ENCODE data around the gene ZNHIT1.
A peak's percentile ranks its signal among the peaks of the same experiment; 100 is the strongest.
"Not testable (repeated sequence)": the region's sequence is repeated elsewhere in the genome, so short reads cannot be mapped to it uniquely, and the experiment has no call there.

Gene ZNHIT1

GRCh38 chr7:101248276-101248675 lies 30.3 kb downstream of the ZNHIT1 start:
- Histone ChIP-seq H3K4me2 (ENCODE audit: low read length) (no peak overlapping the region), H2AFZ (ENCODE audit: low read depth, low read length) (no peak overlapping the region), H3K27ac (ENCODE audit: low read length) (no peak overlapping the region), H3K4me1 (ENCODE audit: low read length) (peaks cover 31% of the 10 kb centered on the region), H3K79me2 (ENCODE audit: low read length) (peaks cover 78% of the 10 kb centered on the region), H3K36me3 (replicated peaks; ENCODE audit: low read depth, low read length) (peaks cover 21% of the 10 kb centered on the region), H3K27me3 (ENCODE audit: low read depth, low read length) (no peaks in the 10 kb centered on the region), H3K9me3 (ENCODE audit: insufficient read depth, low read length) (no peaks in the 10 kb centered on the region), H4K20me1 (ENCODE audit: insufficient read depth, low read length) (0 out of 2 replicates have a peak, but pooled peaks cover 2% of the 10 kb centered on the region), H3K9ac (ENCODE audit: low read length) (no peak overlapping the region), H3K4me3 (ENCODE audit: low read length) (no peak overlapping the region)
- no peak for TF ChIP-seq EZH2phosphoT487 (IDR thresholded peaks at IDR 0.05; ENCODE audit: low read depth)
- TF ChIP-seq, protein P1, sequence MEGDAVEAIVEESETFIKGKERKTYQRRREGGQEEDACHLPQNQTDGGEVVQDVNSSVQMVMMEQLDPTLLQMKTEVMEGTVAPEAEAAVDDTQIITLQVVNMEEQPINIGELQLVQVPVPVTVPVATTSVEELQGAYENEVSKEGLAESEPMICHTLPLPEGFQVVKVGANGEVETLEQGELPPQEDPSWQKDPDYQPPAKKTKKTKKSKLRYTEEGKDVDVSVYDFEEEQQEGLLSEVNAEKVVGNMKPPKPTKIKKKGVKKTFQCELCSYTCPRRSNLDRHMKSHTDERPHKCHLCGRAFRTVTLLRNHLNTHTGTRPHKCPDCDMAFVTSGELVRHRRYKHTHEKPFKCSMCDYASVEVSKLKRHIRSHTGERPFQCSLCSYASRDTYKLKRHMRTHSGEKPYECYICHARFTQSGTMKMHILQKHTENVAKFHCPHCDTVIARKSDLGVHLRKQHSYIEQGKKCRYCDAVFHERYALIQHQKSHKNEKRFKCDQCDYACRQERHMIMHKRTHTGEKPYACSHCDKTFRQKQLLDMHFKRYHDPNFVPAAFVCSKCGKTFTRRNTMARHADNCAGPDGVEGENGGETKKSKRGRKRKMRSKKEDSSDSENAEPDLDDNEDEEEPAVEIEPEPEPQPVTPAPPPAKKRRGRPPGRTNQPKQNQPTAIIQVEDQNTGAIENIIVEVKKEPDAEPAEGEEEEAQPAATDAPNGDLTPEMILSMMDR (IDR thresholded peaks at IDR 0.05; ENCODE audit: low read depth, low read length) = no peak

DNA sequence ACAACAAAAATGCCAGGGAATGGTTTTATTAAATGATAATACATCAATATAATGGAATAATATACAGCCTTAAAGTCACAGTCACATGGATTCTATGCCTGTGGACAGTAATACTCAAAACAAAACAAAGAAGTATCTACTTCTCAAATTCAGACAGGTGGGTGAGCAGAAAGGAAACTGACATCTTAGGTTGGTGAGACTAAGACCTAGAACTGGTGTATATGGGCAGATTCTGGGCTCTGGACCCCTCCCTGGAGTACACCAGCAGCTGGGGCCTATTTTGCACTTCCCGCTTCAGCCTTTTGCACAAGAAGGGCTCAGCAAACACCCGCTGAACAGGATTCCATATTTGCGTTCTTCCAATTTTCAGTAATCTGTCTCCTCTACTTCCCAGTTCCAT lies 32.4 kb downstream of the ZNHIT1 start:
- Histone ChIP-seq H3K79me2 (ENCODE audit: low read length) (peaks cover 62% of the 10 kb centered on the region), H3K4me1 (ENCODE audit: low read length) (peaks cover 22% of the 10 kb centered on the region), H3K9ac (ENCODE audit: low read length) (peak overlapping the region; percentile 58; the same call in 1 of the 2 replicates), H3K27me3 (ENCODE audit: low read depth, low read length) (no peaks in the 10 kb centered on the region), H3K4me2 (ENCODE audit: low read length) (peak overlapping the region; percentile 67), H2AFZ (ENCODE audit: low read depth, low read length) (no peak overlapping the region), H3K4me3 (ENCODE audit: low read length) (peak overlapping the region; percentile 97), H3K36me3 (replicated peaks; ENCODE audit: low read depth, low read length) (peaks cover 21% of the 10 kb centered on the region), H4K20me1 (ENCODE audit: insufficient read depth, low read length) (0 out of 2 replicates have a peak, but pooled peaks cover 2% of the 10 kb centered on the region), H3K9me3 (ENCODE audit: insufficient read depth, low read length) (no peaks in the 10 kb centered on the region), H3K27ac (ENCODE audit: low read length) (peak overlapping the region; percentile 89)
- TF ChIP-seq, protein P1 (IDR thresholded peaks at IDR 0.05; ENCODE audit: low read depth, low read length) = no peak
- TF ChIP-seq EZH2phosphoT487 (IDR thresholded peaks at IDR 0.05; ENCODE audit: low read depth) = no peak

GRCh38 chr7:101251871-101252659 lies 34.1 kb downstream of the ZNHIT1 start:
- H3K27ac ChIP-seq (ENCODE audit: low read length) = peak overlapping the region; percentile 89
- peak overlapping the region; percentile 97 for H3K4me3 ChIP-seq (ENCODE audit: low read length)
- H3K9ac ChIP-seq (ENCODE audit: low read length) = peak overlapping the region; percentile 87
- H3K36me3 ChIP-seq (replicated peaks; ENCODE audit: low read depth, low read length) = peaks cover 17% of the 10 kb centered on the region
- H3K9me3 ChIP-seq (ENCODE audit: insufficient read depth, low read length) = no peaks in the 10 kb centered on the region
- TF ChIP-seq EZH2phosphoT487 (IDR thresholded peaks at IDR 0.05; ENCODE audit: low read depth) = no peak
- TF ChIP-seq, protein P1 (IDR thresholded peaks at IDR 0.05; ENCODE audit: low read depth, low read length) = no peak
- H3K4me2 ChIP-seq (ENCODE audit: low read length) = peak overlapping the region; percentile 67
- H4K20me1 ChIP-seq (ENCODE audit: insufficient read depth, low read length) = 0 out of 2 replicates have a peak, but pooled peaks cover 2% of the 10 kb centered on the region
- H2AFZ ChIP-seq (ENCODE audit: low read depth, low read length) = peak overlapping the region; percentile 83
- no peaks in the 10 kb centered on the region for H3K27me3 ChIP-seq (ENCODE audit: low read depth, low read length)
- peaks cover 21% of the 10 kb centered on the region for H3K4me1 ChIP-seq (ENCODE audit: low read length)
- H3K79me2 ChIP-seq (ENCODE audit: low read length) = peaks cover 45% of the 10 kb centered on the region

DNA sequence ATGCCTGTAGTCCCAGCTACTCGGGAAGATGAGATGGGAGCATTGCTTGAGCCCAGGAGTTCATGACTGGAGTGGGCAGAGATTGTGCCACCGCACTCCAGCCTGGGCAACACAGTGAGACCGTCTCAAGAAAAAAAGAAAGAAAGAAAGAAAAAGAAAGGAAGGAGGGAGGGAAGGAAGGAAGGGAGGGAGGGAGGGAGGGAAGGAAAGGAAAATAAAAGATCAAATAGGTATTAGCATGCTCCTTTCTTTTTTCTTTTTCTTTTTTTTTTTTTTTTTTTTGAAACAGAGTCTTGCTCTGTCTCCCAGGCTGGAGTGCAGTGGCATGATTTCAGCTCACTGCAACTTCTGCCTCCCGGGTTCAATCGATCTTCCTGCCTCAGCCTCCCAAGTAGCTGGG lies 35.2 kb downstream of the ZNHIT1 start:
- H4K20me1 ChIP-seq (ENCODE audit: insufficient read depth, low read length); H3K9ac ChIP-seq (ENCODE audit: low read length); H3K9me3 ChIP-seq (ENCODE audit: insufficient read depth, low read length); H3K27me3 ChIP-seq (ENCODE audit: low read depth, low read length); H2AFZ ChIP-seq (ENCODE audit: low read depth, low read length); H3K27ac ChIP-seq (ENCODE audit: low read length): not testable (repeated sequence)
- Histone ChIP-seq H3K4me2 (ENCODE audit: low read length) (peak overlapping the region; percentile 64), H3K4me1 (ENCODE audit: low read length) (peaks cover 21% of the 10 kb centered on the region), H3K36me3 (replicated peaks; ENCODE audit: low read depth, low read length) (peaks cover 10% of the 10 kb centered on the region), H3K4me3 (ENCODE audit: low read length) (peak overlapping the region; percentile 97), H3K79me2 (ENCODE audit: low read length) (peaks cover 37% of the 10 kb centered on the region)

Measured in OCI-LY3 (cell line).